GM21447 (cell line): ENCODE measurements around the gene ZNF587B.
"Not testable (repeated sequence)": the region's sequence is repeated elsewhere in the genome, so short reads cannot be mapped to it uniquely, and the experiment has no call there.

Experiments used
- ATAC-seq: cut with Tn5 transposase; IDR thresholded peaks from one replicate; pipeline ENCODE4 v1.9.1; 2021; ENCODE audit not compliant: unreplicated experiment

Gene ZNF587B

GRCh38 chr19:57869655-57870054 is 39.6 kb downstream of the ZNF587B start:
- not testable (repeated sequence) for ATAC-seq

GRCh38 chr19:57870225-57870624 is 40.1 kb downstream of the ZNF587B start:
- ATAC-seq = no peak

GRCh38 chr19:57872450-57872849 is 42.4 kb downstream of the ZNF587B start:
- ATAC-seq = no peak

- ATAC-seq = not testable (repeated sequence)
Observed at GRCh38 chr19:57873883-57874799, 44.0 kb downstream of the ZNF587B start.

GRCh38 chr19:57886046-57886445 is 55.9 kb downstream of the ZNF587B start:
- no peak for ATAC-seq

- no peak for ATAC-seq
Observed at GRCh38 chr19:57887195-57887941, 57.3 kb downstream of the ZNF587B start.

- no peak for ATAC-seq
Observed at GRCh38 chr19:57888107-57888559, 58.0 kb downstream of the ZNF587B start.

- peak; percentile 84 for ATAC-seq
Observed at GRCh38 chr19:57888560-57889231, 58.6 kb downstream of the ZNF587B start, which contains the start of gene ZNF814. TSS of gene ZNF814 (minus strand) at chr19:57889037. CDS start at chr19:57888802, 235 bp downstream.

- not testable (repeated sequence) for ATAC-seq
Observed at GRCh38 chr19:57890706-57891105, 60.6 kb downstream of the ZNF587B start.
